ENCODE results near the gene SLC39A6.
"Not testable (repeated sequence)": the region's sequence is repeated elsewhere in the genome, so short reads cannot be mapped to it uniquely, and the experiment has no call there.

The SLC39A6 gene

GRCh38 chr18:36129300-36130038, at the start of gene SLC39A6, which contains the start of gene ELP2:
Gene SLC39A6, minus strand, starts transcription at chr18:36129340. Its CDS starts 2,333 bp downstream, at chr18:36127007.
Gene ELP2, plus strand, starts transcription at chr18:36129899. Its CDS starts 35 bp downstream, at chr18:36129934.
- in situ Hi-C loops (cut with HindIII; ENCODE audit: low pct_unique_long_range_greater_than_20kb, low sequenced_read_pairs): no loop called here

GRCh38 chr18:36177913-36178312, 48.8 kb upstream of the SLC39A6 start:
- no peak for TF ChIP-seq JUND (IDR thresholded peaks at IDR 0.05; ENCODE audit: low read depth)
- in situ Hi-C loops (cut with HindIII; ENCODE audit: low pct_unique_long_range_greater_than_20kb, low sequenced_read_pairs): no loop called here
- no peak for DNase-seq (ENCODE audit: low read depth in 1 of 2, low spot score in 1 of 2)

More at GRCh38 chr18:36129300-36130038, at the start of gene SLC39A6, which contains the start of gene ELP2:
- peak; percentile 49; the same call in 1 of the 2 replicates for TF ChIP-seq JUND (IDR thresholded peaks at IDR 0.05; ENCODE audit: low read depth)
- peak; percentile 92 to 95 for DNase-seq (ENCODE audit: low read depth in 1 of 2, low spot score in 1 of 2)

- in situ Hi-C loops (cut with HindIII; ENCODE audit: low pct_unique_long_range_greater_than_20kb, low sequenced_read_pairs): no loop called here
- DNase-seq (ENCODE audit: low read depth in 1 of 2, low spot score in 1 of 2): no peak
- no peak for TF ChIP-seq JUND (IDR thresholded peaks at IDR 0.05; ENCODE audit: low read depth)
Measured at GRCh38 chr18:36176711-36177110, 47.6 kb upstream of the SLC39A6 start.

GRCh38 chr18:36176177-36176584, 47.0 kb upstream of the SLC39A6 start:
- no peak for TF ChIP-seq JUND (IDR thresholded peaks at IDR 0.05; ENCODE audit: low read depth)
- in situ Hi-C loops (cut with HindIII; ENCODE audit: low pct_unique_long_range_greater_than_20kb, low sequenced_read_pairs): no loop called here
- no peak for DNase-seq (ENCODE audit: low read depth in 1 of 2, low spot score in 1 of 2)

- in situ Hi-C loops (cut with HindIII; ENCODE audit: low pct_unique_long_range_greater_than_20kb, low sequenced_read_pairs): no loop called here
- DNase-seq (ENCODE audit: low read depth in 1 of 2, low spot score in 1 of 2): no peak
- TF ChIP-seq JUND (IDR thresholded peaks at IDR 0.05; ENCODE audit: low read depth): no peak
Measured at GRCh38 chr18:36175481-36175880, 46.3 kb upstream of the SLC39A6 start.

GRCh38 chr18:36169938-36170337, 40.8 kb upstream of the SLC39A6 start:
- no peak for DNase-seq (ENCODE audit: low read depth in 1 of 2, low spot score in 1 of 2)
- in situ Hi-C loops (cut with HindIII; ENCODE audit: low pct_unique_long_range_greater_than_20kb, low sequenced_read_pairs): no loop called here
- no peak for TF ChIP-seq JUND (IDR thresholded peaks at IDR 0.05; ENCODE audit: low read depth)

GRCh38 chr18:36168296-36168695, 39.2 kb upstream of the SLC39A6 start:
- DNase-seq (ENCODE audit: low read depth in 1 of 2, low spot score in 1 of 2); in situ Hi-C loops (cut with HindIII; ENCODE audit: low pct_unique_long_range_greater_than_20kb, low sequenced_read_pairs): not testable (repeated sequence)

GRCh38 chr18:36167692-36168218, 38.6 kb upstream of the SLC39A6 start:
- DNase-seq (ENCODE audit: low read depth in 1 of 2, low spot score in 1 of 2): no peak
- in situ Hi-C loops (cut with HindIII; ENCODE audit: low pct_unique_long_range_greater_than_20kb, low sequenced_read_pairs): no loop called here
- TF ChIP-seq JUND (IDR thresholded peaks at IDR 0.05; ENCODE audit: low read depth): no peak

- in situ Hi-C loops (cut with HindIII; ENCODE audit: low pct_unique_long_range_greater_than_20kb, low sequenced_read_pairs): no loop called here
- DNase-seq (ENCODE audit: low read depth in 1 of 2, low spot score in 1 of 2): no peak
- no peak for TF ChIP-seq JUND (IDR thresholded peaks at IDR 0.05; ENCODE audit: low read depth)
Measured at GRCh38 chr18:36162981-36163380, 33.8 kb upstream of the SLC39A6 start.

GRCh38 chr18:36160959-36161371, 31.8 kb upstream of the SLC39A6 start:
- TF ChIP-seq JUND (IDR thresholded peaks at IDR 0.05; ENCODE audit: low read depth): no peak
- DNase-seq (ENCODE audit: low read depth in 1 of 2, low spot score in 1 of 2): no peak
- in situ Hi-C loops (cut with HindIII; ENCODE audit: low pct_unique_long_range_greater_than_20kb, low sequenced_read_pairs): no loop called here

- no peak for DNase-seq (ENCODE audit: low read depth in 1 of 2, low spot score in 1 of 2)
Measured at GRCh38 chr18:36158266-36158867, 29.2 kb upstream of the SLC39A6 start.

GRCh38 chr18:36157441-36157840, 28.3 kb upstream of the SLC39A6 start:
- in situ Hi-C loops (cut with HindIII; ENCODE audit: low pct_unique_long_range_greater_than_20kb, low sequenced_read_pairs): no loop called here
- DNase-seq (ENCODE audit: low read depth in 1 of 2, low spot score in 1 of 2): no peak
- no peak for TF ChIP-seq JUND (IDR thresholded peaks at IDR 0.05; ENCODE audit: low read depth)

More at GRCh38 chr18:36158266-36158867, 29.2 kb upstream of the SLC39A6 start:
- TF ChIP-seq JUND (IDR thresholded peaks at IDR 0.05; ENCODE audit: low read depth): no peak
- in situ Hi-C loops (cut with HindIII; ENCODE audit: low pct_unique_long_range_greater_than_20kb, low sequenced_read_pairs): no loop called here
